ENCODE results near the gene IFITM1. TPM values are rescaled to one million over a fixed set of nuclear protein-coding genes. Genes with fewer than 3 reads are reported as not detected.

Gene IFITM1
- total and polyA plus RNA-seq, 10 donors = 314 to 670 (median 496) TPM

DNA sequence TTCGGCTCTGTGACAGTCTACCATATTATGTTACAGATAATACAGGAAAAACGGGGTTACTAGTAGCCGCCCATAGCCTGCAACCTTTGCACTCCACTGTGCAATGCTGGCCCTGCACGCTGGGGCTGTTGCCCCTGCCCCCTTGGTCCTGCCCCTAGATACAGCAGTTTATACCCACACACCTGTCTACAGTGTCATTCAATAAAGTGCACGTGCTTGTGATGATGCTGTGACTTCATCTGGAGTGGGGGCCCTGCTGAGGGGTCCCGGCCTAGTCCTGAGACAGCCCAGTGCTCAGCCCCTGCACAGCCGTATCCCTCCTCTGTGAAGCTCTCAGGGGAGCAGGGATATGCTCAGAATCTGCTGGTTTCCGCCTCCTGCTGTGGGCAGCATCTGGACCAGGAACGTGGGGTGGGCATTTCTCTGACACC lies 1.2 kb downstream of the IFITM1 start:
- H3K27ac ChIP-seq = peak overlapping the region; percentile 84 to 98 (median 96)
- intact Hi-C loops (cut with DNase I; ENCODE audit: low total_unique reads) = no loop called here
- peak in 1 of 3 donors; percentile 51 for TF ChIP-seq POLR2AphosphoS5 (IDR thresholded peaks at IDR 0.05)
- no peak for TF ChIP-seq POLR2A (IDR thresholded peaks at IDR 0.05)
- peak; percentile 78 for DNase-seq
- peaks cover 0 to 22% (median 8%) of the 10 kb centered on the region in 6 donors for H3K36me3 ChIP-seq
- H3K9me3 ChIP-seq = no peaks in the 10 kb centered on the region
- peak overlapping the region; percentile 64 to 89 (median 68) for H3K4me3 ChIP-seq
- peaks cover 27 to 70% (median 55%) of the 10 kb centered on the region in 6 donors for H3K4me1 ChIP-seq
- 44 to 64% (median 58%) methylated on average over 3 to 9 of the region's 9 CpGs for WGBS, 5 donors
- H3K27me3 ChIP-seq (replicated peaks in 1 of 7) = peaks cover 0 to 5% (median 0%) of the 10 kb centered on the region in 7 donors

- intact Hi-C loops (cut with DNase I; ENCODE audit: low total_unique reads) = no loop called here
- peaks cover 0 to 22% (median 8%) of the 10 kb centered on the region in 6 donors for H3K36me3 ChIP-seq
- peak overlapping the region; percentile 64 to 89 (median 68) for H3K4me3 ChIP-seq
- DNase-seq = peak; percentile 84
- TF ChIP-seq POLR2A (IDR thresholded peaks at IDR 0.05) = no peak
- TF ChIP-seq, protein P1, sequence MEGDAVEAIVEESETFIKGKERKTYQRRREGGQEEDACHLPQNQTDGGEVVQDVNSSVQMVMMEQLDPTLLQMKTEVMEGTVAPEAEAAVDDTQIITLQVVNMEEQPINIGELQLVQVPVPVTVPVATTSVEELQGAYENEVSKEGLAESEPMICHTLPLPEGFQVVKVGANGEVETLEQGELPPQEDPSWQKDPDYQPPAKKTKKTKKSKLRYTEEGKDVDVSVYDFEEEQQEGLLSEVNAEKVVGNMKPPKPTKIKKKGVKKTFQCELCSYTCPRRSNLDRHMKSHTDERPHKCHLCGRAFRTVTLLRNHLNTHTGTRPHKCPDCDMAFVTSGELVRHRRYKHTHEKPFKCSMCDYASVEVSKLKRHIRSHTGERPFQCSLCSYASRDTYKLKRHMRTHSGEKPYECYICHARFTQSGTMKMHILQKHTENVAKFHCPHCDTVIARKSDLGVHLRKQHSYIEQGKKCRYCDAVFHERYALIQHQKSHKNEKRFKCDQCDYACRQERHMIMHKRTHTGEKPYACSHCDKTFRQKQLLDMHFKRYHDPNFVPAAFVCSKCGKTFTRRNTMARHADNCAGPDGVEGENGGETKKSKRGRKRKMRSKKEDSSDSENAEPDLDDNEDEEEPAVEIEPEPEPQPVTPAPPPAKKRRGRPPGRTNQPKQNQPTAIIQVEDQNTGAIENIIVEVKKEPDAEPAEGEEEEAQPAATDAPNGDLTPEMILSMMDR (IDR thresholded peaks at IDR 0.05 in 8 of 11, conservative IDR thresholded peaks at IDR 0.05 in 3 of 11) = no peak
- no peak for TF ChIP-seq POLR2AphosphoS5 (IDR thresholded peaks at IDR 0.05)
- H3K9me3 ChIP-seq = no peaks in the 10 kb centered on the region
- peak overlapping the region; percentile 84 to 98 (median 96) for H3K27ac ChIP-seq
- WGBS, 5 donors = 49 to 80% (median 72%) methylated on average over 25 to 32 of the region's 32 CpGs
- peaks cover 27 to 75% (median 58%) of the 10 kb centered on the region in 6 donors for H3K4me1 ChIP-seq
- H3K27me3 ChIP-seq (replicated peaks in 1 of 7) = peaks cover 0 to 5% (median 0%) of the 10 kb centered on the region in 7 donors
Observed at GRCh38 chr11:315516-315994, 1.7 kb downstream of the IFITM1 start.

DNA sequence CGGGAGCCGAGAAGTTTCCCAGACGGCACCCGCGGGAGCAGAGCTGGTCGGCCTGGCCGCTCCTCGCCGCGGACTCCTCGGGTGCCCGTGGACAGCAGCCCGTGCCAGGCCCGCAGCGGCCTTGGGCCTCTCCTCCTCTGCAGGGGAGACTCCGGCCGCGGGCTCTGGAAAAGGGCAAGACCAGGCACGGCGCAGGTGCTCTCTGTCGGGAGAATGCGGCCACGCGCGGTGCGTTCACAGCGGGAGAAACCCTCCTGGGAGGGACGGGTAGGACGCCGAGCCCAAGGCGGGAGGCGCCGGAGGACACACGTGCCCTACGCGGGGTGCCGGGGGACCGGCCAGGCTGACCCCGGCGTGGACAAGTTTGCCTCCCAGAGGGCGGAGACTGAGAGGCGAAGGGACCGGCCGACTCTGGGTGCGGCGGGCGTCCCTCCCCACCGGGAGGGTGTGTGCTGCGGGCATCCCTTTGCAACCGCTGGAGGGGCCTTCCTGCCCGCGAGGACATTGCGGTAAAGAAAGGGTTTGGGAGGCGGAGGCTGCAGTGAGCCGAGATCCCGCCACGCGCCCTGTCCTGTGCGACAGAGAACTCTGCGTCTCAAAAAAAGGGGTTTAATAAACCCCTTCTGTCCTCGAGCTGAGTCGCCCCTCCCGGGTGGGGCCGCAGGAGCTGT lies 2.3 kb downstream of the IFITM1 start:
- DNase-seq = peak; percentile 89
- peak; percentile 68 to 89 (median 71) for TF ChIP-seq POLR2AphosphoS5 (IDR thresholded peaks at IDR 0.05)
- TF ChIP-seq, protein P1 (IDR thresholded peaks at IDR 0.05 in 8 of 11, conservative IDR thresholded peaks at IDR 0.05 in 3 of 11) = no peak
- Histone ChIP-seq H3K36me3 (peaks cover 0 to 22% (median 8%) of the 10 kb centered on the region in 6 donors), H3K27me3 (replicated peaks in 1 of 7) (peaks cover 0 to 5% (median 0%) of the 10 kb centered on the region in 7 donors), H3K4me3 (peak overlapping the region; percentile 64 to 89 (median 68)), H3K9me3 (no peaks in the 10 kb centered on the region), H3K4me1 (peaks cover 27 to 81% (median 61%) of the 10 kb centered on the region in 6 donors), H3K27ac (peak overlapping the region; percentile 84 to 98 (median 96))
- intact Hi-C loops (cut with DNase I; ENCODE audit: low total_unique reads) = no loop called here
- WGBS, 5 donors = 28 to 77% (median 48%) methylated on average over 50 to 64 of the region's 64 CpGs

GRCh38 chr11:316891-317301 lies 3.1 kb downstream of the IFITM1 start:
- 52 to 76% (median 69%) methylated on average over 7 of the region's 7 CpGs for whole genome bisulfite sequencing, 5 donors
- peak overlapping the region; percentile 64 to 89 (median 68) for H3K4me3 ChIP-seq

More at GRCh38 chr11:316891-317301, 3.1 kb downstream of the IFITM1 start:
- intact Hi-C loops (cut with DNase I; ENCODE audit: low total_unique reads) = no loop called here
- Histone ChIP-seq H3K4me1 (peaks cover 24 to 77% (median 58%) of the 10 kb centered on the region in 6 donors), H3K36me3 (peaks cover 0 to 22% (median 8%) of the 10 kb centered on the region in 6 donors), H3K9me3 (no peaks in the 10 kb centered on the region), H3K27me3 (replicated peaks in 1 of 7) (peaks cover 0 to 5% (median 0%) of the 10 kb centered on the region in 7 donors), H3K27ac (peak overlapping the region; percentile 84 to 98 (median 96))
- DNase-seq = no peak
- TF ChIP-seq POLR2AphosphoS5 (IDR thresholded peaks at IDR 0.05) (no peak), POLR2A (IDR thresholded peaks at IDR 0.05) (no peak)
- TF ChIP-seq, protein P1 (IDR thresholded peaks at IDR 0.05 in 8 of 11, conservative IDR thresholded peaks at IDR 0.05 in 3 of 11) = no peak
